GM10266 (cell line): ENCODE results near the gene INPP4B.

ENCODE experiments used
- DNase-seq: peaks from one replicate; pipeline ENCODE4 v3.0.0; 2012; ENCODE audit errors: extremely low spot score
- CTCF ChIP-seq: IDR thresholded peaks from 2 replicates; pipeline ENCODE4 v1.5.1; 2012; ENCODE audit warnings: mild to moderate bottlenecking, low read depth; ENCODE audit not compliant: control insufficient read depth, insufficient read depth; ENCODE audit errors: missing control alignments

INPP4B gene

DNA sequence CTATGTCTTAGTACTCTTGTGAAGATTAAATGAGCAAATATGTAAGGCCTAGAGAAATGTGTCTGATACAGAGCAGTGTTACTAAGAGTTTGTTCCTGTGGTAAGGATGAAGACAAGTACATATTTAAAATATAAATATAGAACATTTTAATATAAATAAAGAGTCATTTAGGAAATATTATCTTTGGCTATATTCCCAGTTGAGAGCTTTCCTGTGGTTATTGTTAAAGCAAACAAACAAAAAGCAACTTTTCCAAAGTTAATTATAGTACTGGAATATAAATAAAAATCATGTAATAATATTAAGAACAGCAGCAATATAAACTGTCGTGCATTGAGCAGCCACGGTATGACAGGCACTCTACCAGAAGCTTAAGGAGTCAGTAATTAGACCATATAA lies 472.5 kb downstream of the INPP4B start:
- no peak for DNase-seq
- TF ChIP-seq CTCF = no peak

GRCh38 chr4:142372530-142373260 lies 473.4 kb downstream of the INPP4B start:
- no peak for TF ChIP-seq CTCF
- no peak for DNase-seq

- no peak for DNase-seq
- TF ChIP-seq CTCF = no peak
Observed at GRCh38 chr4:142369141-142369540, 477.0 kb downstream of the INPP4B start.

- no peak for TF ChIP-seq CTCF
- DNase-seq = no peak
Observed at GRCh38 chr4:142367418-142368180, 478.5 kb downstream of the INPP4B start.

- no peak for TF ChIP-seq CTCF
- DNase-seq = no peak
Observed at GRCh38 chr4:142366769-142367181, 479.3 kb downstream of the INPP4B start.

DNA sequence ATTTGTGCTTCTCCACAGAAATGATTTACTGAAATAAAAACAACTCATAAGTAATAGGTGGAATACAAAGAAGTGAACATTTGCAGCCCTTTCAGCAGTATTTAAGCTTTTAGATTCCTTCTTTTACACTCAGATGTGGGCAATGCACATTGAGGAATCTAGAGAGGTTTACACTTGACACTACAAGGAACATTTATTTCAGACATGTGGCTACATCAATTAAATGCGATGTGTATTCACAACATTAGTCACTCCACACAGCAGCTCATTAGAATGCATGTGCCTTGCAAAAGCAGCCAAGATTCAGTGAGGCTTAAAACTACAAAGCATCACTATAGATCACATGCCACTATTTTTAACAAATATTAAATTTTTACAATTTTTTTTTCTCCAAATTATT lies 480.7 kb downstream of the INPP4B start:
- TF ChIP-seq CTCF = no peak
- no peak for DNase-seq

DNA sequence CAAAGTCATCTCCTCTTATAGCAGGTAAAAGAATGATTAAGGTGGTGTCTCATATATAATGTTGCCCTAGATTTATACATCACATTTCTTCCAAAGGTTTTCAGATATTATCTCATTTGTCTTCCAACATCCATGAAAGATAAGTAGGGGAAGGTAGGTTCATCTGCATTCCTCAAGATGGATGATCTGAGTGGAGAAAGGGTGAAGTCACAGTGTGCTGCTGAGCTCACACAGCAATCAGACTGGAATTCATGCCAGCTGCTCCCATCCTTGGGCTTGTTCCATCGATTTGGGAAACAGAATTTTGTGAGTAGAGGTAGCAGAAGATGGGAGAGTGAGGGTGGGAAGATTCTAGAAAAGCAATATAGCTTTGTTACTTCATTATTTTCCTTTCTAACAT lies 482.4 kb downstream of the INPP4B start:
- no peak for DNase-seq
- TF ChIP-seq CTCF = no peak
